K562 (cell line): ENCODE measurements around the gene ISCA1. TPM values are rescaled to one million over a fixed set of nuclear protein-coding genes. Genes with fewer than 3 reads are reported as not detected.

Source experiments
- GATA2 ChIP-seq: sonication (generic); formaldehyde crosslinking; IDR thresholded peaks from 2 replicates; pipeline ENCODE4 v1.4.0; 2020; ENCODE audit warnings: mild to moderate bottlenecking, missing genetic modification reagents
- GATAD2B ChIP-seq: fragments of 450-650 bp; IDR thresholded peaks from 2 replicates; pipeline ENCODE4 v1.6.1; 2017; ENCODE audit warnings: mild to moderate bottlenecking, borderline replicate concordance
- HNRNPLL ChIP-seq: fragments of 200-400 bp; formaldehyde crosslinking; IDR thresholded peaks from 2 replicates; pipeline ENCODE4 v1.6.1; 2017; ENCODE audit warnings: low read length, low read depth, mild to moderate bottlenecking; ENCODE audit not compliant: poor library complexity, severe bottlenecking
- JUNB ChIP-seq: fragments of 450-650 bp; formaldehyde crosslinking; conservative IDR thresholded peaks from 2 replicates; pipeline ENCODE4 v1.4.0; 2020; ENCODE audit warnings: mild to moderate bottlenecking
- KLF1 ChIP-seq: fragments of 450-650 bp; IDR thresholded peaks from 2 replicates; pipeline ENCODE4 v1.6.1; 2016; ENCODE audit warnings: missing genetic modification characterization, missing compliant biosample characterization
- MTA3 ChIP-seq: fragments of 450-650 bp; formaldehyde crosslinking; IDR thresholded peaks from 2 replicates; pipeline ENCODE4 v1.6.1; 2017; ENCODE audit warnings: mild to moderate bottlenecking, borderline replicate concordance
- NBN ChIP-seq: fragments of 450-650 bp; IDR thresholded peaks from 2 replicates; pipeline ENCODE4 v1.6.1; 2016; ENCODE audit warnings: low read depth, mild to moderate bottlenecking
- PHTF2 ChIP-seq: fragments of 250-450 bp; sonication (Bioruptor Pico); IDR thresholded peaks from 2 replicates; pipeline ENCODE4 v1.5.0; 2021; ENCODE audit warnings: mild to moderate bottlenecking
- RBBP5 ChIP-seq: fragments of 200-600 bp; sonication (generic); IDR thresholded peaks from 2 replicates; pipeline ENCODE4 v1.6.1; 2012; ENCODE audit warnings: borderline replicate concordance, mild to moderate bottlenecking, low read length, control low read depth, inconsistent platforms; ENCODE audit not compliant: insufficient read depth, poor library complexity, severe bottlenecking
- RFX5 ChIP-seq: IDR thresholded peaks from 2 replicates; pipeline ENCODE4 v1.6.1; 2011; ENCODE audit warnings: low read depth, mild to moderate bottlenecking, improper control_type of control experiment, low read length
- SRF ChIP-seq, 2 experiments: fragments of 250-450, 450-650 bp in 1 of 2; sonication (Bioruptor Pico) in 1 of 2; sonication (generic) in 1 of 2; formaldehyde crosslinking; IDR thresholded peaks; 2 replicates each; pipeline versions ENCODE4 v1.5.0 to v1.5.1; 2020 to 2022; ENCODE audit warnings: mild to moderate bottlenecking in 1 of 2, missing genetic modification reagents in 1 of 2
- SUPT5H ChIP-seq: fragments of 450-650 bp; IDR thresholded peaks from 2 replicates; pipeline ENCODE4 v1.6.1; 2016
- ZKSCAN1 ChIP-seq: fragments of 150-350 bp; IDR thresholded peaks from 2 replicates; pipeline ENCODE4 v1.6.1; 2016; ENCODE audit warnings: low read depth, low read length
- ZNF165 ChIP-seq: fragments of 250-450 bp; sonication (Bioruptor Pico); IDR thresholded peaks from 2 replicates; pipeline ENCODE4 v1.4.0; 2020; ENCODE audit warnings: borderline replicate concordance
- ZNF41 ChIP-seq: fragments of 250-450 bp; sonication (Bioruptor Pico); conservative IDR thresholded peaks from 2 replicates; pipeline ENCODE4 v1.4.0; 2020; ENCODE audit warnings: mild to moderate bottlenecking
- ZNF444 ChIP-seq: fragments of 250-450 bp; sonication (Bioruptor Pico); IDR thresholded peaks from 2 replicates; pipeline ENCODE4 v1.4.0; 2020; ENCODE audit warnings: mild to moderate bottlenecking, moderate library complexity
- ZNF589 ChIP-seq: fragments of 200-800 bp; sonication (Bioruptor generic); IDR thresholded peaks from 2 replicates; pipeline ENCODE4 v1.6.1; 2016; ENCODE audit warnings: low read depth, missing genetic modification characterization, missing compliant biosample characterization
- ZNF699 ChIP-seq: fragments of 250-450 bp; sonication (Bioruptor Pico); IDR thresholded peaks from 2 replicates; pipeline ENCODE4 v1.8.0; 2021; ENCODE audit warnings: mild to moderate bottlenecking, moderate library complexity; ENCODE audit not compliant: insufficient replicate concordance
- ZSCAN29 ChIP-seq: fragments of 450-650 bp; IDR thresholded peaks from 2 replicates; pipeline ENCODE4 v1.6.1; 2017
- polyA plus RNA-seq, 8 experiments: library from polyadenylated mRNA; depleted of rRNA in 4 of 8; stranded (reverse) in 5 of 8; unstranded in 3 of 8; fragments of >200 nt; fragmentation: Nextera tagmentation in 2 of 8; fragmentation: Illumina TruSeq in 1 of 8; extraction: Ambion mirVana in 2 of 8; extraction: Trizol in 1 of 8; gene quantifications; 2 replicates each; pipeline versions ENCODE4 v1.2.1 to v1.2.3, GENCODE V29; 2011 to 2014; ENCODE audit warnings: inconsistent platforms in 1 of 8, missing spikeins in 1 of 8
- total RNA-seq, 7 experiments: library from RNA; depleted of rRNA in 6 of 7; stranded (reverse); fragments of >200 nt in 6 of 7; fragmentation: Illumina TruSeq in 2 of 7; extraction: Trizol in 2 of 7; gene quantifications; 2 replicates each; pipeline versions ENCODE4 v1.2.1 to v1.2.3, GENCODE V29; 2011 to 2021; ENCODE audit warnings: low replicate concordance in 1 of 7
- TF ChIP-seq, protein P1 (sequence below): fragments of 250-450 bp; sonication (Bioruptor Pico); IDR thresholded peaks from 2 replicates; pipeline ENCODE4 v1.5.0; 2020; ENCODE audit warnings: mild to moderate bottlenecking
- TF ChIP-seq, protein P2 (sequence below): fragments of 250-450 bp; sonication (Bioruptor Pico); IDR thresholded peaks from 2 replicates; pipeline ENCODE4 v1.8.0; 2021; ENCODE audit warnings: mild to moderate bottlenecking, moderate library complexity
- TF ChIP-seq, protein P3 (sequence below): sonication (generic); formaldehyde crosslinking; IDR thresholded peaks from 2 replicates; pipeline ENCODE4 v1.9.0; 2022; ENCODE audit warnings: mild to moderate bottlenecking, missing genetic modification reagents
- TF ChIP-seq, protein P4 (sequence below): IDR thresholded peaks from 2 replicates; pipeline ENCODE4 v1.6.1; 2011; ENCODE audit warnings: borderline replicate concordance, low read depth, mild to moderate bottlenecking, moderate library complexity, low read length; ENCODE audit not compliant: insufficient read depth, poor library complexity, severe bottlenecking

Gene ISCA1
- total and polyA plus RNA-seq, 9 of the 15 experiments (the other 6 are each of a cell fraction or from before 2014, with no cell fraction given) = 6.5 to 27.1 (median 20.0) TPM

DNA sequence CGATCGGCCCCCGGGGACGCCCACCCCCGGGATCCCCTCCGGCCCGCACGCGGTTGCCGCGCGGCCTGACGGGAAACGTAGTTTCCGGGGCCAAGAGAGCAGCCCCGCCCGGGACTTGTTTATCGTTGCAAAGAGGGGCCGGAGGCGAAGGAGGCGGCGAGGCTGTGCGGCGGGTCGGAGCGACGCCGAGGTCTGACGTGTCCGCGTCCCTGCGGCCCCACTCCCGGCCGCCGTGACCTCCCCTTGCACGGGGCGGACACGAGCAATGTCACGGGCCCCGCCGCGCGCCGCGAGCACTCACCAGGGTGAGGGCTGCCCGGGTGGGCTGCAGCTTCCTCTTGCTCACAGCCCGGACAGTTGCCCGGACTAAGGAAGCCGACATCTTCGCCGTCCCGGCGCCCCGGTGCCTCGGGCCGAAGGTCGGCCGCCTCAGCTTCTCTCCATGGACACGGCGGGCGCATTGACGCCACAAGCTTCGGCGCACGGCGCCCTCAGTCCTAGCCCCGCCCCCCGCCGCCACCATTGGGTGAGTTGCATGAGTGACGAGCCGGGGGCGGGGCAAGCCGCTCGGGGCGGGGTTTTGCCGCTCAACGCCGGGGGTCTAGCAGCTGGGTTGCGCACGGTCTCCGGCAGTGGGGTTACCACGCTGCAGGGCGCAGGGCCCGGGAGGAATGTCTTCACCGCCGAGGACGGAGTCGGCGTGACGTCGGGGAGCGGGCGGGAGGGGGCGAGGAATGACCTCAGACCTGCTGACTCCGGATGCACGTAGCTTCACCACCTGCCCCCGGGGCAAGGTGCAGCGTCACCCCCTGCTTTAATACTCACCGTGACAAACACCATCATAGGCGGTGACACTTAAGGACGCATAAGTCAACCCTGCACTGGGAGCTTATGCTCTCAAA is at the start of gene ISCA1 (continued):
- TF ChIP-seq, protein P1, sequence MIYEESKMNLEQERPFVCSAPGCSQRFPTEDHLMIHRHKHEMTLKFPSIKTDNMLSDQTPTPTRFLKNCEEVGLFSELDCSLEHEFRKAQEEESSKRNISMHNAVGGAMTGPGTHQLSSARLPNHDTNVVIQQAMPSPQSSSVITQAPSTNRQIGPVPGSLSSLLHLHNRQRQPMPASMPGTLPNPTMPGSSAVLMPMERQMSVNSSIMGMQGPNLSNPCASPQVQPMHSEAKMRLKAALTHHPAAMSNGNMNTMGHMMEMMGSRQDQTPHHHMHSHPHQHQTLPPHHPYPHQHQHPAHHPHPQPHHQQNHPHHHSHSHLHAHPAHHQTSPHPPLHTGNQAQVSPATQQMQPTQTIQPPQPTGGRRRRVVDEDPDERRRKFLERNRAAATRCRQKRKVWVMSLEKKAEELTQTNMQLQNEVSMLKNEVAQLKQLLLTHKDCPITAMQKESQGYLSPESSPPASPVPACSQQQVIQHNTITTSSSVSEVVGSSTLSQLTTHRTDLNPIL = no peak
- no peak for TF ChIP-seq SRF (CRISPR knock-in tag; IDR thresholded peaks at IDR 0.05)
- peak; percentile 74 for TF ChIP-seq RBBP5
- no peak for TF ChIP-seq ZNF165
- no peak for TF ChIP-seq ZNF589 (CRISPR knock-in tag)
- TF ChIP-seq ZKSCAN1 = no peak
- no peak for TF ChIP-seq PHTF2 (CRISPR knock-in tag)
- TF ChIP-seq KLF1 (tag) = no peak
- TF ChIP-seq MTA3 = no peak; the same call in 1 of the 2 replicates
- TF ChIP-seq, protein P2, sequence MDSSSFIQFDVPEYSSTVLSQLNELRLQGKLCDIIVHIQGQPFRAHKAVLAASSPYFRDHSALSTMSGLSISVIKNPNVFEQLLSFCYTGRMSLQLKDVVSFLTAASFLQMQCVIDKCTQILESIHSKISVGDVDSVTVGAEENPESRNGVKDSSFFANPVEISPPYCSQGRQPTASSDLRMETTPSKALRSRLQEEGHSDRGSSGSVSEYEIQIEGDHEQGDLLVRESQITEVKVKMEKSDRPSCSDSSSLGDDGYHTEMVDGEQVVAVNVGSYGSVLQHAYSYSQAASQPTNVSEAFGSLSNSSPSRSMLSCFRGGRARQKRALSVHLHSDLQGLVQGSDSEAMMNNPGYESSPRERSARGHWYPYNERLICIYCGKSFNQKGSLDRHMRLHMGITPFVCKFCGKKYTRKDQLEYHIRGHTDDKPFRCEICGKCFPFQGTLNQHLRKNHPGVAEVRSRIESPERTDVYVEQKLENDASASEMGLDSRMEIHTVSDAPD (CRISPR knock-in tag) = no peak
- no peak for TF ChIP-seq ZNF41 (CRISPR knock-in tag)
- TF ChIP-seq ZSCAN29 = no peak
- no peak for TF ChIP-seq NBN
- no peak for TF ChIP-seq GATAD2B
- TF ChIP-seq, protein P3, sequence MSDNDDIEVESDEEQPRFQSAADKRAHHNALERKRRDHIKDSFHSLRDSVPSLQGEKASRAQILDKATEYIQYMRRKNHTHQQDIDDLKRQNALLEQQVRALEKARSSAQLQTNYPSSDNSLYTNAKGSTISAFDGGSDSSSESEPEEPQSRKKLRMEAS (CRISPR knock-in tag) = peak; percentile 85
- peak; percentile 41 for TF ChIP-seq HNRNPLL
- TF ChIP-seq RFX5 = no peak
- no peak for TF ChIP-seq JUNB
- TF ChIP-seq GATA2 (CRISPR knock-in tag) = no peak
- no peak for TF ChIP-seq ZNF699 (CRISPR knock-in tag)
- TF ChIP-seq SUPT5H = peak; percentile 90
- TF ChIP-seq, protein P4, sequence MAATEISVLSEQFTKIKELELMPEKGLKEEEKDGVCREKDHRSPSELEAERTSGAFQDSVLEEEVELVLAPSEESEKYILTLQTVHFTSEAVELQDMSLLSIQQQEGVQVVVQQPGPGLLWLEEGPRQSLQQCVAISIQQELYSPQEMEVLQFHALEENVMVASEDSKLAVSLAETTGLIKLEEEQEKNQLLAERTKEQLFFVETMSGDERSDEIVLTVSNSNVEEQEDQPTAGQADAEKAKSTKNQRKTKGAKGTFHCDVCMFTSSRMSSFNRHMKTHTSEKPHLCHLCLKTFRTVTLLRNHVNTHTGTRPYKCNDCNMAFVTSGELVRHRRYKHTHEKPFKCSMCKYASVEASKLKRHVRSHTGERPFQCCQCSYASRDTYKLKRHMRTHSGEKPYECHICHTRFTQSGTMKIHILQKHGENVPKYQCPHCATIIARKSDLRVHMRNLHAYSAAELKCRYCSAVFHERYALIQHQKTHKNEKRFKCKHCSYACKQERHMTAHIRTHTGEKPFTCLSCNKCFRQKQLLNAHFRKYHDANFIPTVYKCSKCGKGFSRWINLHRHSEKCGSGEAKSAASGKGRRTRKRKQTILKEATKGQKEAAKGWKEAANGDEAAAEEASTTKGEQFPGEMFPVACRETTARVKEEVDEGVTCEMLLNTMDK = no peak
- TF ChIP-seq ZNF444 (CRISPR knock-in tag) = no peak
